Activated B cell treated with CpG ODN at 0.5 μM for 24 hours (primary cell): ENCODE data around the gene CEP128. TPM values are rescaled to one million over a fixed set of nuclear protein-coding genes. Genes with fewer than 3 reads are reported as not detected.

Source experiments
- ATAC-seq: fragments of 200-7000 bp; cut with Tn5 transposase; one replicate; pipeline ENCODE4 v1.10.0; 2021; ENCODE audit warnings: low read depth, mild to moderate bottlenecking, moderate library complexity
- CTCF ChIA-PET: fragments of 350-600 bp; sonication (Branson Sonifier 250); formaldehyde crosslinking; loops from one replicate; lab custom pipeline; 2021; ENCODE audit warnings: antibody characterized with exemption; lab: Charles Lee
- POLR2A ChIA-PET: fragments of 350-600 bp; sonication (Branson Sonifier 250); formaldehyde crosslinking; loops from one replicate; lab custom pipeline; 2021; ENCODE audit warnings: antibody characterized with exemption; lab: Charles Lee
- DNase-seq: peaks from one replicate; pipeline ENCODE4 v3.0.0; 2022
- H3K27ac Mint-ChIP-seq: one replicate; pipeline ENCODE4 v1.8.0; 2020; ENCODE audit warnings: mixed read lengths
- H3K27me3 Mint-ChIP-seq: one replicate; pipeline ENCODE4 v1.8.0; 2021; ENCODE audit warnings: mixed read lengths
- H3K36me3 Mint-ChIP-seq: one replicate; pipeline ENCODE4 v1.8.0; 2021; ENCODE audit warnings: low read depth, mixed read lengths
- H3K4me1 Mint-ChIP-seq: one replicate; pipeline ENCODE4 v1.8.0; 2021; ENCODE audit warnings: mixed read lengths
- H3K4me3 Mint-ChIP-seq: one replicate; pipeline ENCODE4 v1.8.0; 2020; ENCODE audit warnings: mild to moderate bottlenecking, mixed read lengths
- H3K9me3 Mint-ChIP-seq: one replicate; pipeline ENCODE4 v1.8.0; 2020; ENCODE audit warnings: mixed read lengths
- intact Hi-C: fragments of 100-400 bp; cut with micrococcal nuclease; formaldehyde crosslinking; loops from one replicate; pipeline ENCODE4 v1.15.1; 2024
- total RNA-seq: library from RNA; stranded (reverse); gene quantifications from 2 replicates; pipeline ENCODE4 v1.2.3, GENCODE V29; 2022
- TF ChIP-seq, protein P1 (sequence below): fragments of 200-600 bp; IDR thresholded peaks from one replicate; pipeline ENCODE4 v1.8.0; 2022; ENCODE audit warnings: antibody characterized with exemption, mild to moderate bottlenecking

CEP128 gene
- total RNA-seq, 1 donor from 2014 or later, result 25.0 TPM

DNA sequence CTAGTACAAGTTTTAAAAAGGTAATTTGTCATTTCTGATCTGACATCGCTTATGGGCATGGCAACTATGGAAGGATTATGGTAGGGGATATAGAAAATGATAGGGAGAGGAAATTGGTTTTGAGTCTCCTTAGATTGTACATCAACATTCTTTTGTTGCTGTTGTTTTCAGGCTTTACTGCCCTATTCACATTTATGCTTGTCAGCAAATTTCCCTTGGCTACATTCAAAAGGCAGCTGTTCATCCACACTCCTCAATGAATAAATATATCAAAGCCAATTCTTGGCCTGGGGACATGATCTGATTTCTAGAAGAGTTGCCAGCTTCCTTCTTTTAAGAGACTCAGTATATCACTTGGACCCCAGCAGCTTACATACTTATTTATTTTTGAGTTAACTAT lies 283.4 kb downstream of the CEP128 start:
- TF ChIP-seq, protein P1, sequence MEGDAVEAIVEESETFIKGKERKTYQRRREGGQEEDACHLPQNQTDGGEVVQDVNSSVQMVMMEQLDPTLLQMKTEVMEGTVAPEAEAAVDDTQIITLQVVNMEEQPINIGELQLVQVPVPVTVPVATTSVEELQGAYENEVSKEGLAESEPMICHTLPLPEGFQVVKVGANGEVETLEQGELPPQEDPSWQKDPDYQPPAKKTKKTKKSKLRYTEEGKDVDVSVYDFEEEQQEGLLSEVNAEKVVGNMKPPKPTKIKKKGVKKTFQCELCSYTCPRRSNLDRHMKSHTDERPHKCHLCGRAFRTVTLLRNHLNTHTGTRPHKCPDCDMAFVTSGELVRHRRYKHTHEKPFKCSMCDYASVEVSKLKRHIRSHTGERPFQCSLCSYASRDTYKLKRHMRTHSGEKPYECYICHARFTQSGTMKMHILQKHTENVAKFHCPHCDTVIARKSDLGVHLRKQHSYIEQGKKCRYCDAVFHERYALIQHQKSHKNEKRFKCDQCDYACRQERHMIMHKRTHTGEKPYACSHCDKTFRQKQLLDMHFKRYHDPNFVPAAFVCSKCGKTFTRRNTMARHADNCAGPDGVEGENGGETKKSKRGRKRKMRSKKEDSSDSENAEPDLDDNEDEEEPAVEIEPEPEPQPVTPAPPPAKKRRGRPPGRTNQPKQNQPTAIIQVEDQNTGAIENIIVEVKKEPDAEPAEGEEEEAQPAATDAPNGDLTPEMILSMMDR, result no peak
- ChIA-PET POLR2A (no interaction called here), CTCF (no interaction called here)
- H3K9me3 Mint-ChIP-seq, result peaks cover under 1% of the 10 kb centered on the region
- H3K4me1 Mint-ChIP-seq, result no peaks in the 10 kb centered on the region
- H3K4me3 Mint-ChIP-seq, result no peak overlapping the region
- ATAC-seq, result no peak
- no peaks in the 10 kb centered on the region for H3K36me3 Mint-ChIP-seq
- H3K27me3 Mint-ChIP-seq, result no peaks in the 10 kb centered on the region
- intact Hi-C loops, result no loop called here
- no peak overlapping the region for H3K27ac Mint-ChIP-seq
- no peak for DNase-seq

- ChIA-PET POLR2A (no interaction called here), CTCF (no interaction called here)
- H3K27me3 Mint-ChIP-seq, result no peaks in the 10 kb centered on the region
- intact Hi-C loops, result no loop called here
- no peak for DNase-seq
- no peaks in the 10 kb centered on the region for H3K4me1 Mint-ChIP-seq
- H3K9me3 Mint-ChIP-seq, result peaks cover 15% of the 10 kb centered on the region
- no peak overlapping the region for H3K27ac Mint-ChIP-seq
- no peak overlapping the region for H3K4me3 Mint-ChIP-seq
- H3K36me3 Mint-ChIP-seq, result no peaks in the 10 kb centered on the region
- no peak for ATAC-seq
- TF ChIP-seq, protein P1, result no peak
Observed at GRCh38 chr14:80653956-80654355, 287.6 kb downstream of the CEP128 start.

- intact Hi-C loops, result no loop called here
- Mint-ChIP-seq H3K4me3 (no peak overlapping the region), H3K9me3 (peaks cover 3% of the 10 kb centered on the region), H3K27me3 (no peaks in the 10 kb centered on the region), H3K27ac (no peak overlapping the region), H3K4me1 (no peaks in the 10 kb centered on the region), H3K36me3 (no peaks in the 10 kb centered on the region)
- CTCF ChIA-PET, result no interaction called here
- ATAC-seq (no peak), DNase-seq (no peak)
- TF ChIP-seq, protein P1, result no peak
- POLR2A ChIA-PET, result no interaction called here
Observed at GRCh38 chr14:80645667-80646413, 295.7 kb downstream of the CEP128 start.

DNA sequence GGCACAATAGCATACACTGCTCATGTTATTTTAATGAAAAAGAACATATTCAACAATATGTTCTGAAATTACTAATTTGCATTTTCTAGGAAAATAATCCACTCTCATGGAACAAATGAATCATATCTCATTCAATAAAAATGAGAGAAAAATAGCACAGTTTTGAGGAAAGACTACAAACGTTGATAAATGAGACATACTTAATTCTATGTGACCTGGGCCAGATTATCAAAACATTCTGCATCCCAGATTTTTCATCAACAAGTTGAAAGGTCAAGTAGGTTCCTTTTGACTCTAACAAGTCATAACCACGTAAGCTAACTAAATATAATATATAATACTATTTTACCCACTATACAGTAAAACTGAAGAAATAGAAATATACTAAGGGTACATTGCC lies 296.7 kb downstream of the CEP128 start:
- TF ChIP-seq, protein P1, result no peak
- Mint-ChIP-seq H3K4me1 (no peaks in the 10 kb centered on the region), H3K27ac (no peak overlapping the region), H3K36me3 (no peaks in the 10 kb centered on the region), H3K4me3 (no peak overlapping the region), H3K9me3 (no peaks in the 10 kb centered on the region), H3K27me3 (no peaks in the 10 kb centered on the region)
- ATAC-seq, result no peak
- intact Hi-C loops, result no loop called here
- ChIA-PET CTCF (no interaction called here), POLR2A (no interaction called here)
- no peak for DNase-seq

GRCh38 chr14:80638620-80639515 lies 302.7 kb downstream of the CEP128 start:
- H3K4me1 Mint-ChIP-seq, result no peaks in the 10 kb centered on the region
- H3K9me3 Mint-ChIP-seq, result no peaks in the 10 kb centered on the region
- TF ChIP-seq, protein P1, result no peak
- ChIA-PET POLR2A (no interaction called here), CTCF (no interaction called here)
- H3K36me3 Mint-ChIP-seq, result no peaks in the 10 kb centered on the region
- no peak overlapping the region for H3K4me3 Mint-ChIP-seq
- no peaks in the 10 kb centered on the region for H3K27me3 Mint-ChIP-seq
- DNase-seq, result no peak
- intact Hi-C loops, result no loop called here
- no peak for ATAC-seq
- H3K27ac Mint-ChIP-seq, result no peak overlapping the region
